NCI-H128 (cell line): Measurements from ENCODE around the gene ENDOV.
A peak's percentile ranks its signal among the peaks of the same experiment; 100 is the strongest.

Experiments used
- DNase-seq: peaks from one replicate; lab custom pipeline; 2025; ENCODE audit not compliant: unreplicated experiment; lab: John Stamatoyannopoulos, UW

Gene ENDOV

DNA sequence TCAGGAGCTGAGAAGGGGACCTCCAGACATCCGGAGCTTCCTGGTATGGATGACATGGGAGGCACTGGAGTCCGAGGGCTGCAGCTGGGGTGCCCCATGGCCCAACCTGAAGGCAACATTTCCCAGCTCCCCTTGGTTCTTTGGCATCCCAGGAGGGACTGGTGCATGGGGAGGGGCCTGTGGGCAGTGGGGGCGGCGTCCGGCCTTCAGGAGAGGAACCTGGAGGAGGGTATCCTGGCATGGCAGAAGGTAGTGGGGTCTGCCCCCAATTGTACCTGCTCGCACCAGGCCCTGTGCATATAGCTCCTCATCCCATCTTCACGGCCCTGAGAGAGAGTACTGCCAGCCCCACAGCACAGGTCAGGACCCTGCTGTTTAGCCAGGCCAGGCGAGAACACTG lies 49.5 kb downstream of the ENDOV start:
- DNase-seq, result no peak

DNA sequence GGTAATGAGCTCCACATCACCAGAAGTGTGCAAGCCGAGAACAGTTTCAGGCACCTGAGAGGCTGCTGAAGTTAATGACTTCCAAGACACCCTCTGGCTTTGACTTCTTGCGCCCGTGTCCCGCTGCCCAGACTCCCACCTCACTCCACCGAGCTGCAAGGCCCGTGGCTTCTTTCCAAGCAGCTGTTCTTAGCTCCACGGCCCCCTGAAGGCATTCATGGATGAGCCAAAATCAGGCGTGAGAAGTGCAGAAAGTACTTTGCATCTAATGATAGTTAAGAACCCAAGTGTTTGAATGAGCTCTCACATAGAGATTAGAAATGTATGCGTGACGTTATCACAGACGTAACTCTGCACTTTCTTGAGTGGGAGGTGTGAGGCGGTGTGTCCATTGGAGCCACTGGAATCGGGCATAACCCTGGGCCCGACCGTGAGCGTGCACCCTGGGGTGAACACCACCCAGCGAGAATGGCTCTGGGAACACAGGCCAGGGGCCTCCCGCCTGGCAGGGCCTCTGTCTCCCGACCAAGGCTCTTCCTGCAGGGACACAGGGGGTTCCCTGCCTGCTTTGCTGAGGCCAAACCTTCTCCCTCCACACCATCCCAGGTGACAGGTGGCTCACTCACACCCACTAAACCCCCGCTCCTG lies 50.5 kb downstream of the ENDOV start:
- DNase-seq, result no peak

DNA sequence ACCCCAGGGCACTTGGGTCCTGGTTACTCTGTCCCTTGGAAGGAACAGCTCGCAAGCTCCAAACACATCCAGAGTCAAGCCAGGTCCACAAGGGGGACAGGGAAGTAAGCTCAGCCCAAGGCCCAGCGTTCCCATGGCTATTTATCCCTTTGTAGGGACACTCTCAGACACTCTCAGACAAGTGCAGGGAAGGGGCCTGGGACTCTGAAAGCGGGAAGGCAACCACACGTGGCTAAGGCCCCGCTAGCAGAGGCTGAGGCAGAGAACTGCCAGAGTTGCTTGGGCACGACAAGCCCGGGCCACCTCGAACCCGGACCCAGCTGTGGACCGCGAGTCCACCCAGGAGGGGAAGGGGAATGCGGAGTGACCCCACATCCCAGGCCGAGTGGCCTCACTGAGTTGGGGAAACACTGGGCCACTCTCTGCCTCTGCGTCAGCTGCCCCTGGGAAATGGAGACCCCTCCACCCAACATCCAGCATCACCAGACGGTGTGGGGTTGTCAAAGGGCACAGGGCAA lies 51.3 kb downstream of the ENDOV start:
- DNase-seq, result no peak

DNA sequence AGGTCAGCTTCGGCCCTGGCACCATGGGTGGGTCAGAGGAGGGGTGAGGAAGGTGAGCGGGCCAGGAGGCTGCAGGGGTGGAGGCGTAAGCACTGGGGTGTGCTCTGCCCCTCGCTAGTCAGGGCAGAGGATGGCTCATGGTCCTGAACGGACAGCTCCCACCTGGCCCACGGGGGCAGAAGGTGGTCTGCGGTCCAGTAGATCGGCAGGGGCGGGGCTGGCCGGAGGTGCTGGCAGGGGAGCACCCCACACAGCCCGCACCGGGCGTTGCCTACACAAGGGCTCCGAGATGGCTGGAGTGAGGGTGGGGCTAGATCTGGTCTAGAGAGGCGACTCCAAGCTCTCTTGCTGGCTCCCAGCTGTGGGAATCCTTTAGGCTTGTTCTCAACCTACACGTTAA lies 53.3 kb downstream of the ENDOV start:
- DNase-seq, result no peak

DNA sequence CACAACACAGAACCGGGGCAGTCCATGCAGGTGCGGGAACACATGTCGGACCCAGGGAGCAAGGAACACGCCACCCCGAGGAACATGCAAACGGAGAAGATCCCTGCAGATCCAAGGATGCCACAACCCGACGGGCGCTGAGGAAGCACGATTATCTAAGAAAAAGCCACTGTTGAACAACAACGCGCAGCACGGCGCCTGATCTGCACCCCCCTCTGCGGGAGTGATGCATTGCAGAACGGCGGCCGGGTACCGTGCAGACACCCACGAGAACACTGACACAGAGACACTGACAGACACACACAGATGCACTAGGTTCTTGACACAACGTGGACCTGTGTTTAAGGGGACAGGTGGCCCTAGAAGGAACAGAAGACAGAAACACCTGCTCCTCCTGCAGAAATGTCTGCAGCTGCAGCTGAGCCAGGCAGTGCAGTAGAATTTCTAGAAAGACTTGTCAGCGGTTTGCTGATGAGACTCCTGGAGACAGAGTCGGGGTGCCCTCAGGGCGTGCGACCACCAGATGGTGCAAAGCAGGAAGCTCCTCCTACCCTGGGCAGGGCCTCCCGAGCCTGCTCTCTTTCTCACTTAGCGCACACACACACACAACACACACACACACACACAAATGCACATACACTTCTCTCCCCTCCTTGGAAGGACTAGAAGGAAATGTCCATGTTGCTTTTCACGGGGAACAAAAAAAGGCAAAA lies 54.0 kb downstream of the ENDOV start:
- DNase-seq, result no peak

DNA sequence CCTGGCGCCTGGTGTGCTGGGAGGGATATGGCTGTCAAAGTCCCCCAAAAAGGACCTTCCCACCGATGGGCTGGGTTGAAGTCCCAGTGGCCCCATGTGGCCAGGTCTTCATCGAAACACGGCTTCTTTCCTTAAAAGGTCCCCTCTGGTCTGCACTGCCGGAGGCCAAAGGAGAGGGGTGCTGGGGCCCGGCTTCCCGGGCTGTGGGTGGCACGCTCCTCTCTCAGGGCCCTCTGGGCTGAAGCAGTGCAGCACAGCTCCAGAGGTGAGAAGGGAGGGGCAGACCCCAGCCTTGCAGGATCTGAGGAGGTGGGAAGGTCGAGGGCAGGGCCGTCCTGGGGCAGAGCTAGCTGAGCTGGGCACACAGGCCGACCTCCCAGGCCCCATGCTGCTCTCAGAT lies 54.7 kb downstream of the ENDOV start:
- no peak for DNase-seq

DNA sequence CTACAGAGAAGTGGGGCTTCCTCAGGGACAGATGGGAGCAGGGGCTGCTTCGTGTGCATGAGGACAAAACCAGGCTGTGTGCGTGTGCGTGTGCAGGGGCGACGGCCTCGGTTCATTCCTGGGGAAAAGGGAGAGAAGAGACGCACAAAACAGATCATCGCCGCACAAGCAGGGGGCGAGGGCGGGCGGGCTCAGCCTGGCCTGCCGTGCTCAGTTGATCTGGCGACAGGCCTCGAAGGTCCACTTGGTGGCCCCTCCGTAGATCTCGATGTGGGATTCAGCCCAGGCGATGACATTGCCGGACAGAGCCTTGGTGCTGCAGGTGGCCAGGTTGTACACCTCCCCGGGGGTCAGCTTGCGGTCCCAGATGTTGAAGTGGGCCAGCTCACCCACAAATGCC lies 55.6 kb downstream of the ENDOV start:
- no peak for DNase-seq

DNA sequence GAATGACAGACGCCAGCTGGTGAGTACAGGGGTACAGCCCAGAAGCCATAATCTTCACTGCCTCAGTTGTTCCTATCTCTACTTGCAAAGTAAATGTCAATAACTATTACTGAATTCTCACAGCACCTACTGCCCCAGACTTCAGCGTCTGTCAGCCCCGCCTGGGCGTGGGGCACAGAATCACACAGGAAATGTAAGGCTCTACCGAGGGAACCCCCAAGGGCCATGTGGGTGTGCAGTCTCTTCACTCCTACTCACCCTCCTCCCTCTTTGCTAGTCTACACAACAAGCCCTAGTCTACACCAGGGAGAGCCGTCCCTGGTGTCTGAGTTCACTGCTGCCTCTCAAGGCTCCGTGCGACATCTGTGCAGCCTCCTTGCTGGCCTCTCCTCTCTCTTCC lies 57.0 kb downstream of the ENDOV start:
- no peak for DNase-seq

DNA sequence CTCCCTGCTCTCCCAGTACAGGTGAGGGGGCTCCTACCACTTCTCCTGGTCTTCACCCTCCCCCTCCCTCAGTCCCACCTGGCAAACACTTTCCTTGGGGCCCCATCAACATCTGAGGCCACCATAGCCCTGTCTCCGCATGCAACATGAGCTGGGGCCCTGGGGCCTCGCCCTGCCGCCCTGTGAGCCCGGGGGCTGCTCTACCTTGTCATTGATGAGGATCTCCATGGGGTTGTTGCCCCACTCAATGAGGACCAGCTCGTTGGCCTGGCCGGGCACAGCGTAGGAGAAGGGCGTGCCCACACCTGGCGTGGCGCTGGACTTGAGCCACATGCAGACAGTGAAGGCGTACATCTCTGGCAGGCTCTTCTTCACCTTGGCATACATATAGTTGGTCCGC lies 58.0 kb downstream of the ENDOV start:
- no peak for DNase-seq

DNA sequence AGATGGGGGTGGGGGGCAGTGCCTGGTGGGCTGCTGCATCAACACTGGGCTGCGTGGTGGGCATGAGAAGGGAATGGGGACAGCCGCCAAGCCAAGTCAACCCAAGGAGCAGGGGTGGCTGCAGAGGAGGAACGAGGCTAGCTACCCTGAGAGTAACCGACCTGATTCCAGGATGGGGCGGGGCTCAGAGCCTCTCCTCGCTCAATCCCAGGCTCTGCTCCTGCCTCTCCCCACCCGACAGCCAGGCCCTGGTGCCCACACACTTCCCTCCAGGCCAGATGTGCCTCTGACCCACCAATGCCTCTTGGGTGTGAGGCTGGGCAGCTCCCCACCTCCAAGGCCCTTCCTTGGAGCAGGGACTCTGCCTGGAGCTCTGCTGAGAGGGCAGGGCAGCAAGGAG lies 58.7 kb downstream of the ENDOV start:
- DNase-seq, result no peak

DNA sequence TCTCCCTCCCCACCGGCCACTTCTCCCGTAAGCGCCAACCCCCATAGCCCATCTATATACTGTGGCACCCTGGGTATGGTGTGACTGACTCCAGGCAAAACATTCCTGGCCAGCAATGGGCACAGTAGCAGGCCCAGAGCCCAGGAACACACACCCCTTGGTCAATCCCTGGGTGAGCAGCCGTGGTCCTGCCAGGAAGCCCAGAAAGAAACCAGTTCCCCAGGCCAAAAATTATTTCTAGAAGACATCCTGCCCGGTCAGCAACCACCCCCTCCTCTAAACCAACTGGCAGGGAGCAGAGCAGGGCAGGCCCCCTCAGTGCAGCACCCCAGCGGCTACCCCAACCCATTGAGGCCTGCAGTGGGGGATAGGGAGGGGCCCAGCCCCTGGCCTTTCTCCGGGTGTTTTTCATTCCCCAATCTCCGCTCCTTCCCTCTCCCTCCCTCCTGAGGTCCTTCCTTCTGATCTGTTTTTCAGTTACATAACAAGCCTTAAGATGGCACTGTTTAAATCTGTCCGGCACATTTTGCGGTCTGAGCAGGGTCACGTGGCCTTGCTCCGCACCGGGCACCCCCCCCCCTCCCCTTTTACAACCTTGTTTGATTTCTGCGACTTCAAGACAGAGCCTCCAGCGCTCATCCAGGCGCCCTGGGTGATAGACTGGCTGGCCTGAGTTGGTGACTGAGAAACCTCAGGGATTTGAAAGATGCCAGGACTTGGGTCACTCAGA lies 59.4 kb downstream of the ENDOV start:
- DNase-seq, result no peak

DNA sequence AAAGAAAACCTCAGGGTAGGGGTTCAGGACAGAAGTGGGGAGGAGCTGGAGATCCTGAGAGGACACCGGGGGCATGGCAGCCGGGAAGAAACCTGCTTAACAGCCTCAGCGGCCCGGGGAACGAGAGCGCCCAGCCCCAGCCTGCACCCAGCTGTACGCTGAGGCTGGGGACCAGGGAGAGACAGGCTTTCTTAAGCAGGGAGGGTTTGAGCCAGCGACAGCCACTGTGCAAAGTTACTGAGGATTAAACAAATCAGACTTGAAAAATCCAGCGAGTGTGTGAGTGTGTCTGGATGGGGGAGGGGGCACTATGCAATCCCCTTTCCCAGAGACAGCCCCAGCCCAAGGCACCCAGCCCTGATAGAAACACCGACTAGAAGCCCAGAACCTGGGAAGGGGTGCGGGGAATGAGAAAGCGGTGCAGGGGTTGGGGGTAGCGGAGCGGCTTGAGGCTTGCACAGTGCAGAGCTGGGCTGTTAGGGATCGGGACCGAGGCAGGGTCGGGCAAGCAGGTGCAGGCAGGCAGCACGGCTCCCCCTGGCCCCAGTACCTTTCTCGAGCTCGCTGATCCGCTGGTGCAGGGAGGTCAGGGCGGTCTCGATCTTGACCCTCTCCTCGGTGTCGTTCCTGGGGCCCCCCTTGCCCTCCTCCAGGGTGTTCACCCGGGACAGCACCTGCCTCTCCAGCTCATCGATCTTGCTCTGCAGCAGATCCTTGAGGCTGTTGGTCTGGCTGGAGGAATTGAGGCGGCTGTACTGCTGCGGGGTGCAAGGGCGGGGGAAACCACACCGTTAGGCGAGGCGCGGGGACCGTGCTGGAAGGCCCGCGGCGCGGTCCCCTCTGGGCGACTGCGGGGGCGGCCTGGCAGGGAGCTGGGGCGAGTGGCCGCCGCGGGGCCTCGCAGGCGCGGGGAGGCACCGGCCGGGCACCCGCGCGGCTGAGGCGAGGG lies 60.3 kb downstream of the ENDOV start:
- no peak for DNase-seq

DNA sequence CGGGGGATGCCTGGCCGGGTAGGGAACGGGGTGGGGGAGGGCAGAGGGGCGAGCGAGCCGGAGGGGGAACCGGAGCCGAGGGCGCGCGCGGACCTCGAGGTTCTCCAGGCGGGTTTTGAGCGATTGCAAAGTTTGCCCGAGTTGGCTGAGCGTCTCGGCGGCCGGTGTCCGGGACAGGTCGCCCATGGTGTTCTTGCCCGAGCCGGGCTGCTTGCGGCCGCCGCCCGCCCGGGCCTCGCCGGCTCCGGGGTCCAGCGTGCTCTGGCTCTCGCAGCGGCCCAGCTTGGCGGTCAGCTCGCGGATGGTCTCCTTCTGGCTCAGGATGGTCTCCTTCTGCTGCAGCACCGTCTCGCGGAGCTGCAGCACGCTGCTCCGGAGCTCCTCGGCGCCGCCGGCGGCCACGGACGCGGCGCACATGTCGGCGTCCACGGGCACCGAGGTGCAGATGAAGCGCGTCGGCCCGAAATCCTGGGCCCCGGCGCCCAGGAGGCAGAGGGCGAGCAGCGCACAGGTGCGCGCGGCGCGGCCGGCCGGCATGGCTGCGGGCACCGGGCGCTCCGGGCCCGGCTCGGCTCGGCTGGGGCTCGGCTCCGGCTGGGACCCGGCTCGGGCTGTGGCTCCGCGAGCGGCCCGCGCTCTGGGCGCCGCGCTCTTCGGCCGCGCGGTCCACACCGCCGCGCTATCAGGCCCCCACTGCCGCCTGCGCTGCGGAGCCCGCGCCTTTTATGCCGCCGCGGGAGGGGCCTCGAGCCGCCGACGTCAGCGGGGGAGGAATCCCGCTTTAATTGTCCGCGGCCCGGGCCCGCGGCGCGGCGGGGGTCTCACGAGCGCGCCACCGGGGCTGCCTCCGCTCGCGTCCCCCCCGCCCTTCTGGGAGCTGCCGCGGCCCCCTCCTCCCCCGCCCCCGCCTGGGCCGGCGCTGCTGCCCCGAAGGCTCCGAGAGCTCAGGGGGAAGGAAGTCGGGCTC lies 61.2 kb downstream of the ENDOV start, which contains the start of gene NPTX1:
Gene NPTX1, minus strand, starts transcription at position 698 of the 967 bp plus-strand sequence. Its CDS starts 161 bp downstream, at position 537.
- DNase-seq, result no peak

DNA sequence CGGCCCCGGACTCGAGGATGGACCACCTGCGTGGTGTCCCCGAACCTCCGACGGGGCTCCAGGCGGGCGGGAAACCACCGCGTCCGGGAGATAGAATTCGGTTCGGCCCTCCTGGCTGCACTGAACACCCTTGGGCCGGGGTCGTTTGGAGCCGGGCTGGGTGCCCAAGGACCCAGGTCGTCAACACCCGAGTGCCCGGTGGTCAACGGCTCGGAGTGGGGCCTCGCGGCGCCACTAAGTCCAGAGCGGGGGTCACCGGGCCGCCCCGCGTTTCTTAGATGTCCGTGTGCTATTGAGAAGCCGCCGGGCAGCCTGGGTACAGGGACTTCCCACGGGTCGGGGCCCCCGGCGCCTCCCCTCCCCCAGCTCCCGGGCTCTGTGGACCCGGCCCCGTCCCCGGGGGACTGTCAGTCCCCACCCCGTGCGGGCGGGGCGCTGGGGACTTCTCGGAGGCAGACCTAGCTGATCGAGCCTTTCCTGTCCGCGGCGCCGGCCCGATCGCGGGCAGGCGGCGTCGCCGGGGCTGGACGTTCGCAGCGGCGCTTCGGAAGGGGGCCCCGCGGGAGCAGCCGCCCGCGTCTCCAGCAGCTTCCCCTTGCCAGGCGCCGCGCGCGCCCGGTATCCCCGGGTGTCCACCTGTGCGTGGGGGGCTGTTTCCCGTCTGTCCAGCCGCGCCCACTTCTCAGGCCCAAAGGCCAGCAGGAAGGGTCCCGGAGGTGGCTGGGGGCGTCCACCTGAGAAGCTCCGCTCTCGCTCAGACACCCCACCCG lies 62.1 kb downstream of the ENDOV start:
- peak; percentile 9 for DNase-seq

DNA sequence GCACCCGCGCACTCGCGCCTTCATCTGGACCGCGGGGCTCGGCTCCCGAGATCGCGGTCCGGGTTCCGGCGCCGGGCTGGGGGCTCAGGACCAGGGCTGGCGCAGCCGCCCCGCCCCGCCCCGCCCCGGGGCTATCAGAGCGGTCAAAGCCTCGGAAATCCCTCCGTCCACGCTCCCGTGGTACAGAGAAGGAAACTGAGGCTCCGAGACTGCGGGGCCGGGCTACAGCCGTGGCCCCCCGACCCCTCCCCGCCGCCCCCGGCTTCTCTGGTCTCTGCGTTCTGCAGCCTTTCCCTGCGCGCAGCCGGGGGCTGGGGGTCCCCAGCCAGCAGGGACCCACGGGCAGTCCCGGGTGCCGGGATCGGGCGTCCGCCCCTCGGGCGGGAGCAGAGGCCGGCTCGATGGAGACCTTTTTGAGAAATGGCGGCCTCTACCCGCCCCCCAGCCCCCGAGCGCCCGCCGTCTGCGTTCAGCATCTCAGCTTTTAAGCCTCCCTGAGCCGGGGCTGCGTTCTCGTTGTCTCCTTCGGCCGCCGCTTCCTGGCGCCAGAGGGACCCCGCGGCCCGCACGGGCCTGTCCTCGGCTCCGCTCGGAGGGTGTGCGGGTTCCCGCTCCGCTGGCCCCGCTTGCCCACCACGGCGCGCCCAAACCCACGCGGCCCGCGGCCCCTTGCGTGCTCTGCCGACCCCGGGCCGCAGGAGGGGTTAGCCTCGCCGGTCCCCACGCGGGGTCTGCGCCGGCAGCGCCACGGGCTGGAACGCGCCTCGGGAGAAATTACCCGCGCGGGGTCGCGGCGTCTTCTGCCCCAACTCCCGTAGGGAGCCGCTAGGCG lies 62.9 kb downstream of the ENDOV start:
- peak; percentile 41 for DNase-seq

DNA sequence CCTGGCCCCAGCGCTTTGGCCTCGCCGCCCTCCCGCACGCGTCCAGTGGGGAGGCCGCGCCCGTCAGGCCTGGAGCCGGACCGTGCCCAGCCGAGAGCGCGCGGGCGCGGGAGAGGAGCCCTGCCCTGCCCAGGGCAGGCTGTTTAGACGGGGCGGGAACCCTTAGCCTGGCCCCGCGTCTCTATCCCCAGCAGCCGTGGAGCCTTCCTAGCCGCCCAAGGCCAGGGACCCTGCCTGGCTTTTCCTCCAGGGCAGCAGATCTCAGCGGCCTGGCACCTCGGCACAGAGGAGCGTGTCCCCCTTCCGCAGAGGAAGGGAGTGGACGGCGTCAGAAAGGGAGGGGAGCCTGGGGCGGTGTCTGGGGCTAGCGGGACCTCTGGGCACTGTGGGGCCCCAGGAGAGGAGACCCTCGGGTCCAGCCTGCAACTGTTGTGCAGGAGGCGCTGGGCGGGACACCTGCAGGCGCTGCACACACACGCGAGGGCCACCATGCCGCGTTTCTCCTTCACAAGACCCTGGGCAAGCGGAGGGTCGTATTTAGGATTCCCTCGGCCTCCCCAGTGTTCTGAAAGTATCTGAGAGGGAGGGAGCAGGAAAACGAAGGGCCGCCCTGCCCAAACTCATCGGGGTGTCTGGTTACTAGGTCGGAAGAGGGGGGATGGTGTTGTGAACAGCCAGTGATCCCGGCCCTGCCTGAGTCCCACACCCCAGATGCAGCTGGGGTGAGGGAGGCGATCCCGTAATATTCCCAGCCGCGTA lies 63.7 kb downstream of the ENDOV start:
- no peak for DNase-seq

DNA sequence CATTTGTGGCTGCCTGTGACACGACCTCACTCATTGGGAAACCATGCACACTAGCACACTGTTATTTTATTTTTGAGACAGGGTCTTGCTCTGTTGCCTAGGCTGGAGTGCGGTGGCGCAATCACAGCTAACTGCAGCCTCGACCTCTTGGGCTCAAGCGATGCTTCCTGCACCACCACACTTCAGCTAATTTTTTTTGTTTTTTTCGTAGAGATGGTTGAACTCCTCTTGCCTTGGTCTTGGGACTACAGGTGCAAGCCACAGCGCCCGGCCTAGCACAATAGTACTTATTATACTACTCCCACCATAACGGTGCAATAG lies 64.2 kb downstream of the ENDOV start:
- no peak for DNase-seq
